NCI-H524 (cell line): ENCODE measurements around the gene ZBTB40.

Experiments used
- DNase-seq, 2 experiments: peaks; one replicate each; lab custom pipeline; 2025; lab: John Stamatoyannopoulos, UW

The ZBTB40 gene

GRCh38 chr1:22471610-22472009 is 20.0 kb downstream of the ZBTB40 start:
- peak in 1 of 2 experiments; percentile 67 for DNase-seq

- DNase-seq, result no peak
These were observed 20.9 kb downstream of the ZBTB40 start for GRCh38 chr1:22472596-22472995.

DNA sequence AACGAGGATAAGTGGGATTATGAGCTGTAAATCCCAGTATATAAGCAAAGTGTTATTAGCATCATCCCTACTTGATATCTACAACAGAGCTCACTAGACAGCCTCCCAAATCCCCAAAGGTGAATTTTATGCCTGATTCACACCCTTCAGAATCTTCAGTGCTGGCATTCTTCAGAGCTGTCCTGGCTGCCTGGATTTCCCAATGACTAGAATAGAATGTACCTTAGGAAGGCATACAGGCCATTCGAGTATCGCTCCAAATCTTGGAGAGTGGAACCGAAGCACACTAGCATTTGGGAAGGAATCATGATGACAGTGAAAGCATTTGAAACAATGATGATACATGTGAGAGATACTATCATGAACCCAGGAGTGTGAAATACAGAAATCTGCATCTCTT is 22.3 kb downstream of the ZBTB40 start:
- peak; percentile 6 to 48 for DNase-seq

DNA sequence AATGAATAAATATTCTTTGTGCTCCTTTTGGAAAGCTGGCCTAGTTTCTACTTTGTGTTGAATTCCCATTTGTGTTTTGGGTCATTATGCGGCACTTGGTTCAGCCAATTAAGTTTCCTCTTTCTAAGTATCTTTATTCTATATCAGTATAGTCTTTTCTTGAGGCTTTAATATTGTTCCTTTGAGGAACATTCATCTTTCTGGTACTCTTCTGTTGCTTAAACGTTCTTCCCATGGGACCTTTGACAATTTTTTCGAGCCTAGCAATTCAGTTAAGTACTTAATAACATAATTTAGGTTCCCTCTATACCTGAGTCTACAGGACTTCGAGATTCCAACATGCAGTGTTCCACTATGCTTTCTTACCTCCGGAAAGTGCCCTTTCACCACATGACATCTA is 24.9 kb downstream of the ZBTB40 start:
- DNase-seq, result no peak

DNA sequence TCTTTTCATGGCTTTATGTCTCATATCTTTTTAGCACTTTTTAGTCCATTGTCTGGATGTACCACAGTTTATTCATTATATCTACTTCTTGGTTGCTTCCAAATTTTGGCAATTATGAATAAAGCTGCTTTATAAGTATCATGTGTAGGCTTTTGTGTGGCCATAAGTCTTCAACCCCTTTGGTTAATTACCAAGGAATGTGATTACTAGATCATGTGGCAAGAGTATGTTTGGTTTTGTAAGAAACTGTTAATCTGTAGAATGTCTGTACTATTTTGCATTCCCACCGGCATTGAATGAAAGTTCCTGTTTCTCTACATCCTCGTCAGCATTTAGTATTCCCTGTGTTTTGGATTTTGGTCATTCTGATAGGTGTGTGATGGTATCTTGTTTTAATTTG is 31.5 kb downstream of the ZBTB40 start:
- no peak for DNase-seq

GRCh38 chr1:22484706-22485345 is 33.2 kb downstream of the ZBTB40 start:
- no peak for DNase-seq

DNA sequence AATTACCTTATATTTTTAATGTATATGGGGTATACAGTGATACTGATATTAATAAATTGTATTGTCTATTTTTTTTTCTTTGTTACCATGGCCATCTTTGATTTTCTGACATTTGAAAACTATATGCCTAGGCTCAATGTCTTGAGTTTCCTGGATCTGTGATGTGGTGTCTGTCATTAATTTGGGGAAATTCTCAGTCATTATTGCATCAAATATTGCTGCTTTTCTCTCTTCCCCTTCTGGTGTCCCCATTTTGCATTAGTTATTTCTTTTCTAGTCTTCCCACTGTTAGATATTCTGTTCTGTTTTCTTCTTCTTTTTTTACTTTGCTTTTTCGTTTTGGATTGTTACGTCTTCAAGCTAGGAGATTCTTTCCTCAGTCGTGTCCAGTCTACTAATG is 33.8 kb downstream of the ZBTB40 start:
- no peak for DNase-seq

DNA sequence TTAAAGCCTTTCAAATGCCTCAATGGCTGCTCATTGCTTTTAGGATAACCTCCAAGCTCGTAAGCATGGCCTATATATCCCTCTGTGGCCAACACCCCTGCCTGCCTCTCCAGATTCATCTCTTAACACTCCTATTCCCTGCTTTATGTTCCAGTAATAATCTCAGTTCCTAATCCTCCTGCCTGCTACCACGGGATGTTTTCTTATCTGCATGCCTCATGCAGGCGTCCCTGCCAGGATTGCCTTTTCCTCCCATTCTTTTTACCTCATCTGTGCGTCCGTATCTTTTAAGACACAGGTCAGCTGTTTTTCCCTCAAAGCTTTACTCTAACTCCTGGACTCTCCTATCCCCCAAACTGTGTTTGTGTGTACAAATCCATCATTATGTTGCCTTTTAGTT is 36.1 kb downstream of the ZBTB40 start:
- DNase-seq, result no peak

DNA sequence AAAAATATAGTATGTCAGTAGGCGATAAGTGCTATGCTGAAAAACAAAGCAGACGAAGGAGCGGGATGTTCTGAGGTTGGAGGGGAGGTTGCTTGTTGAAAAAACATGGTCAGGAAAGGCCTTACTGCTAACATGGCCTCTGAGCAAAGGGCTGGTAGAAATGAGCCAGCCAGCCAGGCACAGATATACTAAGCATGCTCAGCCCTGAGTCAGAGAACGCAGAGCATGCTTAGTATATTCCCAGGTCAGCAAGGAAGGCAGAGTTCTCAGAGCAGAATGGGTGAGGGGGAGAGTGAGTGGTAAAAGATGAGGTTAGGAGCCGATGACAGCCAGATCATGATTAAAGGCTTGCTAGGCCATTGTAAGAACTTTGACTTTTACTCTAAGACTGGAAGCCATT is 36.7 kb downstream of the ZBTB40 start:
- no peak for DNase-seq

DNA sequence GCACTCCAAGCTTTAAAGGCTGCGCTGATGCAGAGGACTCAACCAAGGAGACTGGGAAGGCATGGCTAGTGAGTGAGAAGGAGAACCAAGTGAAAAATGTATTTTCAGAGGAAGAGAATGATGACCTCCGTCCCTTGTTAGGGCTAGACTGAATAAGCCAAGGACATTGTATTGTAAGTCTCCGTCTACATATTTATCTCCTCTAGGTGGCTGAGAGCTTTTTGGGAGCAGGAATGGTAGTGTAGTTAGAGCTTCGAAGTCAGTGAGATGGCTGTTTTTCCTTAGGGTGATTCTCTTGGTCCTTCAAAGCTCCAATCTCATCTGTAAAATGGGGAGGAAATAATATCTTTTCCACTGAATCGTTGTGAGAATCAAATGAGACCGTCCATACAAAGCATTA is 37.6 kb downstream of the ZBTB40 start:
- no peak for DNase-seq

DNA sequence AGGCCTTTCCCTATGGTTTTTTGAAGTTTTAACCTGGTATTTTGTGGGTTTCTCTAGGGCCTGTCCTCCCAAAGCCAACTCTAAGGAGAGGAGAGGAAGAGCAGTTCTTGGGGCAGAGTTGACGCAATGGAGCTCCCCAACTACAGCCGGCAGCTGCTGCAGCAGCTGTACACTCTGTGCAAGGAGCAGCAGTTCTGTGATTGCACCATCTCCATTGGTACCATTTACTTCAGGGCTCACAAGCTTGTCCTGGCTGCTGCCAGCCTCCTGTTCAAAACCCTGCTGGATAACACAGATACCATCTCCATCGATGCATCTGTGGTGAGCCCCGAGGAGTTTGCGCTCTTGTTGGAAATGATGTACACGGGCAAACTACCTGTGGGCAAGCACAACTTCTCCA is 38.2 kb downstream of the ZBTB40 start:
- DNase-seq, result no peak

DNA sequence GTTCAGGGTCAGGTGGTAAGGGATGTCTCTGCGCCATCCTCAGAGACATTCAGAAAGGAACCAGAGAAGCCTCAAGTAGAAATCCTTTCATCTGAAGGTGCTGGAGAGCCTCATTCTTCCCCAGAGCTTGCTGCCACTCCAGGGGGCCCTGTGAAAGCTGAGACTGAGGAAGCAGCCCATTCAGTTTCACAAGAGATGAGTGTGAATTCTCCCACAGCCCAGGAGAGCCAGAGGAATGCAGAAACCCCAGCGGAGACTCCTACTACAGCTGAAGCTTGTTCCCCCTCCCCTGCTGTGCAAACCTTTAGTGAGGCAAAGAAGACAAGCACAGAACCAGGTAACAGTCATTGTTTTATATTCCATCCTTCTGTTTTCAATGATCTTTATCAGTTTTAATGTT is 38.7 kb downstream of the ZBTB40 start:
- no peak for DNase-seq

DNA sequence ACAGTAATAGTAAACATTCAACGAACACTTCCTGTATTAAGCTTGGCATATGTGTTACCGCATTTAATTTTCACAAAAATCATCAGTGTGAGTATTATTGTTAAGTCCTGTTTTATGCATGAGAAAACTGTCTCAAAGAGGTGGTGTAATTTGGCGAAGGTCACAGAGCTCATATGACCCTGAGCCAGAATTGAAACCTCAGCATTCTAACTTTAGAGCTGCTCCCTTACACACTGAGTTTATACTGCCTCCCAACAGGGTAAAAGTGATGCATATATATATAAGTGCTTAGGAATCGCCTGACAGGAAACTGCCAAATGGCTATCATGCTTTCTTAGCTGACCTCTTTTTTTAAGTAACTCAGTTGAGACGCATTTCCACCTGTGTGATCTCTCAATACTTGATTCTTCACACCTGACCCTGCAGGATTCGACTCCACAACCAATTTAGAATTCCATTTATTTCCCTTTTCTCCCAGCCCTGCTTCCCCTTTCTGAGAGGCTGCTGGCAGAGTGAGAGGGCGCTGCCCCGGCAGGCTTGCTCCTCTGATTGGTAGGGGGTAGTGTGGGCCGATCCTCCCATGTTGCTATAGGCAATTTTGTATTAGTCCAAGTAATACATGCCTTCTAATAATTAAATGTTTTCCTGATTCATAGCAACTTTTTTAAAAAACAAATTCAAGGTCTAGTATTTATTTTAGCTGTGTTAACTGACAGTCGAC is 40.5 kb downstream of the ZBTB40 start:
- DNase-seq, result no peak

- no peak for DNase-seq
These were observed 42.5 kb downstream of the ZBTB40 start for GRCh38 chr1:22494144-22494543.

- DNase-seq, result no peak
These were observed 43.4 kb downstream of the ZBTB40 start for GRCh38 chr1:22494943-22495579.

GRCh38 chr1:22496536-22497160 is 45.0 kb downstream of the ZBTB40 start:
- DNase-seq, result no peak

- no peak for DNase-seq
These were observed 46.8 kb downstream of the ZBTB40 start for GRCh38 chr1:22498463-22498862.

DNA sequence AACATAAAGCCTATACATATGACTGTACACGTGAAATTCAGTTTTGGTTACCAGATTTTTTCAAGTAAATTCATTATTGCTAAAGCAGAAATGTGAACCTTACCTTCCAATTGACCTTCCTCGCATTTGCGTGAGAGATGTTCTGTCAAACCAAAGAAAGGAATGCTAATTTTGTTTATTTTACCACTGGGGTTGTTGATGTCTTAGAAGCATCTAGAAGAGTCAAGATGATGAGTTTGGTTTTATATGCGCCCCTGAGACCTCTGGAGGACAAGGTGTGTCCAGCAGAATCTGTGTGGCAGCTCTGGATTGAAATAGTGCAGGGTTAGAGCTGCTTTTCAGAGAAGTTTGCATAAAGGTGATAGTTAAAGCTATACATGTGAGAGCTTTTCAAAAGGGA is 48.4 kb downstream of the ZBTB40 start:
- DNase-seq, result no peak

DNA sequence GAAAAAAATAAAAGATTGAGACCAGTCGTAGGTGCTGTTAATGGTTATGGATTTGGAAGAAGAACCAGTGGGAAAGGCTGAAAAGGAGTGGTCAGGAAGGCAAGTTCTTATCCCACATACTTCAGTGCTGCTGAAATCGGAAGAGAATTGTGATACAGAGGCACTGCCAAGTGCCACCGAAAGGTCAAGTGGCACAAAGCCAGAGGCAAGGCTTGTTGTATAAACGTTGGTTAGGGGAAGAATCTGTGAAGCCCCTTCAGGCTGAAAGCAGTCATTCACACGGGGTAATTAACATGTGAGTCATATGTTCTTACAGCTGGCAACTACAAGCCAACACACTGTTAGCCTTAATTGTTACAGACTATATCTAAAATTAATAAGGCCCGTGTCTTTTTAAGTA is 48.8 kb downstream of the ZBTB40 start:
- DNase-seq, result peak; percentile 54 to 83

DNA sequence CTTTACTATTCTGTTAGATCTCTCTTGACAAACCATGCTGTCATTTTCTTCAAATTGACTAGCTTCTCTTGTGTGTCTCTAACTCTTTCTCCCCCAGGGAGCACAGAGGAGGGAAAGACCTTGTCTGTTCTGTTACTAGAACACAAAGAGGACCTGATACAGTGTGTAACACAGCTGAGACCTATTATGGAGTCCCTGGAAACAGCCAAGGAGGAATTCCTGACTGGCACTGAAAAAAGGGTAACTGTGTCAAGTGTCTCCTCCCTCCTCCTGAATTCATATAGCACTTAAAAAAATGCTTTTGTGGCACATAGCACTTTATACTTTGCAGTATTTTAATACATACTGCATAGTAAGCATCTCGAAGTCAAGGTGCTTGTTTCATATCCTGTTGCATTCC is 50.6 kb downstream of the ZBTB40 start:
- DNase-seq, result no peak

- DNase-seq, result no peak
These were observed 52.2 kb downstream of the ZBTB40 start for GRCh38 chr1:22503721-22504410.

DNA sequence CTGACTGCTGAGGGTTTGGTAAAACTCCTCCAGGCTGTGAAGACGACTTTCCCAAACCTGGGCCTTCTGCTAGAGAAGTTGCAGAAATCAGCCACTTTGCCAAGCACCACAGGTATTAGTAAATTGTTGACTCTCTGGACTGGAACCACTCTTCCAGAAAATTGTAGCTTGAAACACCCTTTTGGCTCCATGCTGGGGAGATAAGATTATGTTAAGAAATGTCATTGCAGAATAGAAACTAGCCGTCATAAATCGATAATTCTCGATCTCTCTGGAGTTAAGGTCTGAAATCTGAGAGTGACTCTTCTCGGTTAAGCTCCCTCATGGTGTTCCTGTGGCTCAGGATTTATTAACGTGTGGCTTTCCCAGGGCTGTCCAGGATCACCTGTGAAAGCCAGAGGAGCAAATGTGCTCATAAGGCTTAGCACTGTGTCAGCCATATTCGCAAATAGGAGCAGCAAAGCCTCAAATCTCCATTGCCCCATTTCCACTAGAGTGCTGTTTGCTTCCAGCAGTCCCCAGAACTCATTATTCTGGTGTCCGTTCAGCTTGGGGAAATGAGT is 54.6 kb downstream of the ZBTB40 start:
- no peak for DNase-seq
